Measurements from ENCODE around the gene NBEA.
"Not testable (repeated sequence)": the region's sequence is repeated elsewhere in the genome, so short reads cannot be mapped to it uniquely, and the experiment has no call there.

Gene NBEA

GRCh38 chr13:35349673-35350278 is 407.7 kb downstream of the NBEA start:
- no peak for FAIRE-seq
- no peak for DNase-seq (ENCODE audit: insufficient read length, low spot score)
- no peak for TF ChIP-seq POLR2A (IDR thresholded peaks at IDR 0.05; ENCODE audit: low read depth, low read length)

GRCh38 chr13:35354285-35354684 is 412.2 kb downstream of the NBEA start:
- no peak for TF ChIP-seq POLR2A (IDR thresholded peaks at IDR 0.05; ENCODE audit: low read depth, low read length)
- DNase-seq (ENCODE audit: insufficient read length, low spot score) (no peak), FAIRE-seq (no peak)

- DNase-seq (ENCODE audit: insufficient read length, low spot score) (no peak), FAIRE-seq (no peak)
- TF ChIP-seq POLR2A (IDR thresholded peaks at IDR 0.05; ENCODE audit: low read depth, low read length), result no peak
Measured at GRCh38 chr13:35354882-35355281, 412.8 kb downstream of the NBEA start.

- FAIRE-seq (no peak), DNase-seq (ENCODE audit: insufficient read length, low spot score) (no peak)
- TF ChIP-seq POLR2A (IDR thresholded peaks at IDR 0.05; ENCODE audit: low read depth, low read length), result no peak
Measured at GRCh38 chr13:35356572-35356971, 414.5 kb downstream of the NBEA start.

GRCh38 chr13:35365883-35366282 is 423.8 kb downstream of the NBEA start:
- no peak for TF ChIP-seq POLR2A (IDR thresholded peaks at IDR 0.05; ENCODE audit: low read depth, low read length)
- FAIRE-seq (no peak), DNase-seq (ENCODE audit: insufficient read length, low spot score) (no peak)

GRCh38 chr13:35367586-35367985 is 425.5 kb downstream of the NBEA start:
- FAIRE-seq (no peak), DNase-seq (ENCODE audit: insufficient read length, low spot score) (no peak)
- TF ChIP-seq POLR2A (IDR thresholded peaks at IDR 0.05; ENCODE audit: low read depth, low read length), result no peak

- TF ChIP-seq POLR2A (IDR thresholded peaks at IDR 0.05; ENCODE audit: low read depth, low read length), result no peak
- no peak for DNase-seq (ENCODE audit: insufficient read length, low spot score)
- no peak for FAIRE-seq
Measured at GRCh38 chr13:35378939-35379338, 436.9 kb downstream of the NBEA start.

GRCh38 chr13:35379663-35380062 is 437.6 kb downstream of the NBEA start:
- TF ChIP-seq POLR2A (IDR thresholded peaks at IDR 0.05; ENCODE audit: low read depth, low read length), result no peak
- DNase-seq (ENCODE audit: insufficient read length, low spot score) (no peak), FAIRE-seq (no peak)

- DNase-seq (ENCODE audit: insufficient read length, low spot score) (no peak), FAIRE-seq (no peak)
Measured at GRCh38 chr13:35387682-35388250, 445.7 kb downstream of the NBEA start.

GRCh38 chr13:35388441-35389355 is 446.6 kb downstream of the NBEA start:
- FAIRE-seq (no peak), DNase-seq (ENCODE audit: insufficient read length, low spot score) (no peak)

More at GRCh38 chr13:35387682-35388250, 445.7 kb downstream of the NBEA start:
- no peak for TF ChIP-seq POLR2A (IDR thresholded peaks at IDR 0.05; ENCODE audit: low read depth, low read length)

GRCh38 chr13:35389535-35389934 is 447.5 kb downstream of the NBEA start:
- FAIRE-seq (no peak), DNase-seq (ENCODE audit: insufficient read length, low spot score) (no peak)
- no peak for TF ChIP-seq POLR2A (IDR thresholded peaks at IDR 0.05; ENCODE audit: low read depth, low read length)

More at GRCh38 chr13:35388441-35389355, 446.6 kb downstream of the NBEA start:
- no peak for TF ChIP-seq POLR2A (IDR thresholded peaks at IDR 0.05; ENCODE audit: low read depth, low read length)

GRCh38 chr13:35392768-35393167 is 450.7 kb downstream of the NBEA start:
- no peak for FAIRE-seq

GRCh38 chr13:35393886-35394285 is 451.8 kb downstream of the NBEA start:
- DNase-seq (ENCODE audit: insufficient read length, low spot score) (no peak), FAIRE-seq (no peak)
- no peak for TF ChIP-seq POLR2A (IDR thresholded peaks at IDR 0.05; ENCODE audit: low read depth, low read length)

More at GRCh38 chr13:35392768-35393167, 450.7 kb downstream of the NBEA start:
- TF ChIP-seq POLR2A (IDR thresholded peaks at IDR 0.05; ENCODE audit: low read depth, low read length), result no peak
- DNase-seq (ENCODE audit: insufficient read length, low spot score), result no peak

GRCh38 chr13:35408285-35408684 is 466.2 kb downstream of the NBEA start:
- not testable (repeated sequence) for FAIRE-seq; DNase-seq (ENCODE audit: insufficient read length, low spot score)

Data from H54 (cell line).